ENCODE data around the gene SH2D3C.

The SH2D3C gene

GRCh38 chr9:127744398-127745110 is 33.9 kb downstream of the SH2D3C start:
- H3K4me1 ChIP-seq (ENCODE audit: control insufficient read depth, insufficient read depth, low read length) = peaks cover 18% of the 10 kb centered on the region
- no peak overlapping the region for H3K9ac ChIP-seq (ENCODE audit: low read length)
- no peaks in the 10 kb centered on the region for H3K36me3 ChIP-seq (ENCODE audit: control insufficient read depth, insufficient read depth, low read length, severe bottlenecking)
- no peak overlapping the region for H3K4me3 ChIP-seq (ENCODE audit: low read length)
- peaks cover 10% of the 10 kb centered on the region for H3K27me3 ChIP-seq (replicated peaks; ENCODE audit: control insufficient read depth, insufficient read depth, low read length)
- DNase-seq (ENCODE audit: low read depth) = no peak
- H3K9me3 ChIP-seq (ENCODE audit: control insufficient read depth, low read length) = no peaks in the 10 kb centered on the region

GRCh38 chr9:127742435-127743088 is 35.9 kb downstream of the SH2D3C start:
- Histone ChIP-seq H3K9me3 (ENCODE audit: control insufficient read depth, low read length) (no peaks in the 10 kb centered on the region), H3K4me1 (ENCODE audit: control insufficient read depth, insufficient read depth, low read length) (peaks cover 19% of the 10 kb centered on the region), H3K4me3 (ENCODE audit: low read length) (peak overlapping the region; percentile 44), H3K27me3 (replicated peaks; ENCODE audit: control insufficient read depth, insufficient read depth, low read length) (peaks cover 4% of the 10 kb centered on the region), H3K9ac (ENCODE audit: low read length) (no peak overlapping the region), H3K36me3 (ENCODE audit: control insufficient read depth, insufficient read depth, low read length, severe bottlenecking) (no peaks in the 10 kb centered on the region)
- no peak for DNase-seq (ENCODE audit: low read depth)

GRCh38 chr9:127741831-127742434 is 36.5 kb downstream of the SH2D3C start:
- H3K4me1 ChIP-seq (ENCODE audit: control insufficient read depth, insufficient read depth, low read length) = peaks cover 19% of the 10 kb centered on the region
- peak overlapping the region; percentile 44 for H3K4me3 ChIP-seq (ENCODE audit: low read length)
- peak; percentile 9 for DNase-seq (ENCODE audit: low read depth)
- H3K36me3 ChIP-seq (ENCODE audit: control insufficient read depth, insufficient read depth, low read length, severe bottlenecking) = no peaks in the 10 kb centered on the region
- no peaks in the 10 kb centered on the region for H3K27me3 ChIP-seq (replicated peaks; ENCODE audit: control insufficient read depth, insufficient read depth, low read length)
- no peak overlapping the region for H3K9ac ChIP-seq (ENCODE audit: low read length)
- no peaks in the 10 kb centered on the region for H3K9me3 ChIP-seq (ENCODE audit: control insufficient read depth, low read length)

GRCh38 chr9:127739614-127740330 is 38.7 kb downstream of the SH2D3C start:
- H3K9me3 ChIP-seq (ENCODE audit: control insufficient read depth, low read length) = no peaks in the 10 kb centered on the region
- no peak for DNase-seq (ENCODE audit: low read depth)

GRCh38 chr9:127738666-127739065 is 39.8 kb downstream of the SH2D3C start:
- DNase-seq (ENCODE audit: low read depth) = no peak
- no peaks in the 10 kb centered on the region for H3K27me3 ChIP-seq (replicated peaks; ENCODE audit: control insufficient read depth, insufficient read depth, low read length)
- no peak overlapping the region for H3K4me3 ChIP-seq (ENCODE audit: low read length)
- peaks cover 31% of the 10 kb centered on the region for H3K4me1 ChIP-seq (ENCODE audit: control insufficient read depth, insufficient read depth, low read length)
- H3K36me3 ChIP-seq (ENCODE audit: control insufficient read depth, insufficient read depth, low read length, severe bottlenecking) = no peaks in the 10 kb centered on the region
- no peaks in the 10 kb centered on the region for H3K9me3 ChIP-seq (ENCODE audit: control insufficient read depth, low read length)
- no peak overlapping the region for H3K9ac ChIP-seq (ENCODE audit: low read length)

More at GRCh38 chr9:127739614-127740330, 38.7 kb downstream of the SH2D3C start:
- Histone ChIP-seq H3K9ac (ENCODE audit: low read length) (peak overlapping the region; percentile 81), H3K4me1 (ENCODE audit: control insufficient read depth, insufficient read depth, low read length) (peaks cover 24% of the 10 kb centered on the region), H3K4me3 (ENCODE audit: low read length) (peak overlapping the region; percentile 49), H3K27me3 (replicated peaks; ENCODE audit: control insufficient read depth, insufficient read depth, low read length) (no peaks in the 10 kb centered on the region), H3K36me3 (ENCODE audit: control insufficient read depth, insufficient read depth, low read length, severe bottlenecking) (no peaks in the 10 kb centered on the region)

- no peak overlapping the region for H3K9ac ChIP-seq (ENCODE audit: low read length)
- DNase-seq (ENCODE audit: low read depth) = peak; percentile 9
- H3K36me3 ChIP-seq (ENCODE audit: control insufficient read depth, insufficient read depth, low read length, severe bottlenecking) = peaks cover 6% of the 10 kb centered on the region
- peaks cover 22% of the 10 kb centered on the region for H3K4me1 ChIP-seq (ENCODE audit: control insufficient read depth, insufficient read depth, low read length)
- H3K9me3 ChIP-seq (ENCODE audit: control insufficient read depth, low read length) = no peaks in the 10 kb centered on the region
- no peak overlapping the region for H3K4me3 ChIP-seq (ENCODE audit: low read length)
- H3K27me3 ChIP-seq (replicated peaks; ENCODE audit: control insufficient read depth, insufficient read depth, low read length) = no peaks in the 10 kb centered on the region
Observed at GRCh38 chr9:127735530-127736185, 42.8 kb downstream of the SH2D3C start.

- Histone ChIP-seq H3K9ac (ENCODE audit: low read length) (peak within 1 kb of the TSS; percentile 90), H3K36me3 (ENCODE audit: control insufficient read depth, insufficient read depth, low read length, severe bottlenecking) (peaks cover 6% of the 10 kb centered on the region), H3K27me3 (replicated peaks; ENCODE audit: control insufficient read depth, insufficient read depth, low read length) (no peaks in the 10 kb centered on the region), H3K4me3 (ENCODE audit: low read length) (peak within 1 kb of the TSS; percentile 81), H3K4me1 (ENCODE audit: control insufficient read depth, insufficient read depth, low read length) (peaks cover 17% of the 10 kb centered on the region), H3K9me3 (ENCODE audit: control insufficient read depth, low read length) (no peaks in the 10 kb centered on the region)
- DNase-seq (ENCODE audit: low read depth) = peak; percentile 100
Observed at GRCh38 chr9:127734747-127735529, 43.5 kb downstream of the SH2D3C start, which contains the start of gene TOR2A. Gene TOR2A, minus strand, starts transcription at chr9:127735294. Its CDS starts 24 bp downstream, at chr9:127735270.

GRCh38 chr9:127734247-127734746 is 44.2 kb downstream of the SH2D3C start:
- H3K4me3 ChIP-seq (ENCODE audit: low read length) = peak overlapping the region; percentile 81

GRCh38 chr9:127733614-127734013 is 44.9 kb downstream of the SH2D3C start:
- H3K9me3 ChIP-seq (ENCODE audit: control insufficient read depth, low read length) = no peaks in the 10 kb centered on the region
- no peak for DNase-seq (ENCODE audit: low read depth)

More at GRCh38 chr9:127734247-127734746, 44.2 kb downstream of the SH2D3C start:
- no peaks in the 10 kb centered on the region for H3K27me3 ChIP-seq (replicated peaks; ENCODE audit: control insufficient read depth, insufficient read depth, low read length)
- H3K36me3 ChIP-seq (ENCODE audit: control insufficient read depth, insufficient read depth, low read length, severe bottlenecking) = peaks cover 6% of the 10 kb centered on the region
- no peak for DNase-seq (ENCODE audit: low read depth)
- peak overlapping the region; percentile 90 for H3K9ac ChIP-seq (ENCODE audit: low read length)
- no peaks in the 10 kb centered on the region for H3K9me3 ChIP-seq (ENCODE audit: control insufficient read depth, low read length)
- peaks cover 12% of the 10 kb centered on the region for H3K4me1 ChIP-seq (ENCODE audit: control insufficient read depth, insufficient read depth, low read length)

GRCh38 chr9:127732444-127732843 is 46.0 kb downstream of the SH2D3C start:
- Histone ChIP-seq H3K9ac (ENCODE audit: low read length) (no peak overlapping the region), H3K27me3 (replicated peaks; ENCODE audit: control insufficient read depth, insufficient read depth, low read length) (no peaks in the 10 kb centered on the region), H3K4me1 (ENCODE audit: control insufficient read depth, insufficient read depth, low read length) (peaks cover 12% of the 10 kb centered on the region), H3K4me3 (ENCODE audit: low read length) (no peak overlapping the region), H3K9me3 (ENCODE audit: control insufficient read depth, low read length) (no peaks in the 10 kb centered on the region), H3K36me3 (ENCODE audit: control insufficient read depth, insufficient read depth, low read length, severe bottlenecking) (peaks cover 6% of the 10 kb centered on the region)
- DNase-seq (ENCODE audit: low read depth) = no peak

More at GRCh38 chr9:127733614-127734013, 44.9 kb downstream of the SH2D3C start:
- peaks cover 6% of the 10 kb centered on the region for H3K36me3 ChIP-seq (ENCODE audit: control insufficient read depth, insufficient read depth, low read length, severe bottlenecking)
- H3K9ac ChIP-seq (ENCODE audit: low read length) = peak overlapping the region; percentile 90
- H3K27me3 ChIP-seq (replicated peaks; ENCODE audit: control insufficient read depth, insufficient read depth, low read length) = no peaks in the 10 kb centered on the region
- H3K4me1 ChIP-seq (ENCODE audit: control insufficient read depth, insufficient read depth, low read length) = peaks cover 12% of the 10 kb centered on the region
- no peak overlapping the region for H3K4me3 ChIP-seq (ENCODE audit: low read length)

Data from adipocyte (in vitro differentiated cells).